Middle frontal gyrus (tissue), 1 donor: ENCODE results near the gene TCF21.
A peak's percentile ranks its signal among the peaks of the same experiment; 100 is the strongest.

Source experiments
- DNase-seq: peaks from one replicate; pipeline ENCODE4 v3.0.0-alpha.2; 2015; ENCODE audit warnings: low spot score; ENCODE audit errors: extremely low spot score

TCF21 gene

GRCh38 chr6:133889557-133890403, 867 bp downstream of the TCF21 start:
- DNase-seq = no peak

DNA sequence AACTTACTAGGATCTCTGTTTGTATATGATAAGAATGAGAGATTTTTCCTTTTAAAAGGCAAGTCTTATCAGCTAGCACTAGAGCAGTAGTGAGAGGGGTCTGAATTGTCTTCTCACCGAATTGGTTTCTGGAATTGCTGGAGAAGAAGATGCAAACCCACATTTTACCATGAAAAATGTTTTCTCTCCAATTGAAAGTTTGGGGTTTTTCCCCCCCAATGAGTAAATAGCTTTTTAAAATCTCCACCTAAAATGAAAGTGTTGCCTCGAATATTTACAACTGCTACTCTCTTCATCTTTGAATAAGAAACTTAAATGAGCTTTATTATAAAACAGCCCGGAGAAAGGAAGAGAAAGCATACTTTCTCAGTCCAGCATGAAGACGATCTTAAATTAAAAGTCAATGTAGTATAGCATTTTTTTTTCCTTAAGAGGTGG, 1.8 kb downstream of the TCF21 start:
- DNase-seq = no peak

- DNase-seq = no peak
Measured at GRCh38 chr6:133891149-133891926, 2.4 kb downstream of the TCF21 start.

DNA sequence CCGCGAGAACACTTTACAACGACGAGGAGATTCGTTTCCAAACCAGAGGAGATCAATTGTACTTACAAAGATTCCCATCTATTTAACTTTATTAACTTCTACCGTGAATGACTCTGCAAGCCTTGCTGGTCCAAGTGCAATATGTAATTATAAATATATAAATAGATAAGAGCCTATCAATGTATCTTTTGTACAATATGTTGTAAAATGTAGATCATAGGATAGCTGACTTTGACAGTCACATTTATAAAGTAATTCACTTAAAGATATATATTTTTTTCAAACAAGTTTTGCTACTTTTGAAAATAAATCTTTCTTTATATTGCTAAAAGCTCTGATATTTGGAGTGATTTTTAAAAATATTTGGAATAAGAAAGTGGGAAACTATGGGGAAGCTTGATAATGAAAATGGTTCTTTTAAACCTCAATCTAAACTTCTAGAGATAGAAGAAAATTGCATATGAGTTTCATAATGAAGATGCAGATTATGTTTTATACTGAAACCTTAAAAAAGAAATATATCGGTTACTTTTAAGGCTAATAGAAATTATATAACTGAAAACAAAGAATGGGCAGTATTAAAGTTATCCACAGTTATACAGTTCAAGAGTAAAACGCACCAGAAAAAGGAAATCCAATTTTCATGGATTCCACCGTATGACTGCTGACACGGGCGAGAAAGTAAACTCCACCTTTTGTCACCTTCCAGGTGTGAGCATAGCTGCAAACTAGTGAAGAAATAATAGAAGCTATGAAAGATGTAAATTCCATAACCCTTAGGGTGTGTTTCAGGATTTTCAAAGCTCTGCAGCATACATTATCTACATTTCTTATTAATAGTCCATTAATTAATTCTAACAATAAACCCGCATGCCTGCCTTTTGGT, 3.3 kb downstream of the TCF21 start:
- no peak for DNase-seq

- DNase-seq = no peak
Measured at GRCh38 chr6:133892813-133893691, 4.1 kb downstream of the TCF21 start.

DNA sequence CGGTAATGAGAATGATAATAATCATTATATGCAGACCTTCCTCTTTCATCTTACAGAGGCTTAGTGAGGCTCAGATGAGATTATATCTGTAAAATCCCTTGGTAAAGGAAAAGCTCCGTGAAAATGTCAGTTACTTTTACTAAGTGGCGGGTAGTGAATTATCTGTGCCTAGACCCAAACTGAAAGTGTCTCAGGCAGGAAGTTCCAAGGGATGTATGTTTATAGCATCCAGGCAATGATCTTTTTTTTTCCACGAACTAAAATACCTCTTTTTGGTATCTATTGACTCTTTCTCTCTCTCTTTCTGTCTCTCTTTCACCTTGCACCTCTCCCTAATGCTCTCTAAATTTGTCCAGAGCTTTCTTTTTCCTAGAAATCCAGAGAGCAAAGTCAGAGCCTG, 5.0 kb downstream of the TCF21 start:
- DNase-seq = no peak

DNA sequence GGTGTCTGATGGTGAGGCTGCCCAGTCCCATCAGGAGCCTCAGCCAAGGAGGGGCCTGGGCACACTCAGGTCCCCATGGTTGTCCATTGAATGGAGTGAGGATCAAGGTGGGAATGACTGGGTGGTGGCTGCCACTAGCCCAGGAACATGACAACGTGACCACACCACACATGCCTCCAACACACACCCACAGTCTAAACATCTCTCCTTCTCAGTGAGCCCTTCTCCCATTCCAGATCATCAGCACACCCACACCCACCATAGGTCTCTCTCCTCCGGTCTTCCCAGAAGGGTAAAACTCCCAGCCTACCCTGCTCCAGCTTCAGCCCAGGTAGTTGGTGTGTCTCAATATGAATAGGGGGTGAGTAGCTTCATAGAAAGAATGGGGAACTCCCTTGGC, 5.5 kb downstream of the TCF21 start:
- no peak for DNase-seq

- no peak for DNase-seq
Measured at GRCh38 chr6:133894795-133895358, 6.0 kb downstream of the TCF21 start.

DNA sequence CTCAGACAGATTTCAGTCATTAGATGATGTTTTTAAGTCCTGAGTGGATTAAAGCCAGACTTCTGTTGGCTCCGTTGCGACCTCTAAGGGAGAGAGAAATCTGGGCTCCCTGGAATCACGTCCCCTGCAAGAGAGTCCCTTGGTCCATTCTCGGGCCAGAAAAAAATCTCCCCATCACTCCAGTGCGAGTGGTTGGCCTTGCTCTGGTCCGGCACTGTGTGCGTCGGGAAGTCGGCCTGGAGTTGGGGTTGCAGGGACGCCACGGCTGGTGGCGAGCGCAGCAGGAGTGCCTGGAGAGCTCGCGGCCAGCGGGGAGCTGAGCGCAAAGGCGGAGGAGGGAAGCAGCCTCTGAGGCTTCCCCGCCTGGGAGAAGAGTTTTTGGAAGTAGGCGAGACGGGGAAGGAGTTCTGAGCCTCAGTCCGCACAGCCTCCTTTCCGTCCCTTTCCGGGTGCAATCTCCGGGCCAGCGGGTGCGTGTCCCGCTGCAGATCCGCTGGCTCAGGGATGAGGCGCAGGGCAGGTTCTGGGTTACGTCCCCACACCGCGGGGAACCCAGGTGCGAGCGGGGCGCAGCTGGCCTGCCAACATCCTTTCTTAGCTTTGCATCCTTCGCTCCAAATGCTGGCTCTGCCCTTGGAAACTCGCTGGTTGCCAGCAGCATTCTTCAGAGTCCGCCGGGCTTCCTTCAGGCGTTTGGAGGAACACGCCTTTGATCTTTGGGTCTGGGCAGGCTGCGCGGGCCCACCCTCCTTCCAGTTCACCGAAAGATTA, 6.8 kb downstream of the TCF21 start:
- no peak for DNase-seq

GRCh38 chr6:133896344-133896721, 7.4 kb downstream of the TCF21 start:
- no peak for DNase-seq

DNA sequence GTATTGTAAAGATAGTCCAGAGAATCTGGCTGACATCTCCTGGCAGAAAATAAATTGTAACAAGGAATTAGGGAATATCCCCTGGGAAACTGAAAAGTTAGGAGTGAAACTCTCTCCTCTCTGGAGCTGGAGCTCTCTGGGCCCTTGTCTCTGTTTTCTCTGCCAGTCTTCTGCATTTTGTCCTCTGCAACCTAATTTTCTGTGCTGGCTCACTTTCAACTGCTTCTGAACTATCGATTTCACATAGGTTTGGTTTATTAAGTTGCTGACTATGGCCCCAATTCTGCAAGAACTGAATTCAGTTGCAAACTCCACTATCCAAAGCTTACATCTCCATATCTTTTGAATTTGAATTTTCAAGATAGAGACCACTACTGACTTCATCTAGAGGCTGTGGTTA, 9.3 kb downstream of the TCF21 start:
- no peak for DNase-seq

DNA sequence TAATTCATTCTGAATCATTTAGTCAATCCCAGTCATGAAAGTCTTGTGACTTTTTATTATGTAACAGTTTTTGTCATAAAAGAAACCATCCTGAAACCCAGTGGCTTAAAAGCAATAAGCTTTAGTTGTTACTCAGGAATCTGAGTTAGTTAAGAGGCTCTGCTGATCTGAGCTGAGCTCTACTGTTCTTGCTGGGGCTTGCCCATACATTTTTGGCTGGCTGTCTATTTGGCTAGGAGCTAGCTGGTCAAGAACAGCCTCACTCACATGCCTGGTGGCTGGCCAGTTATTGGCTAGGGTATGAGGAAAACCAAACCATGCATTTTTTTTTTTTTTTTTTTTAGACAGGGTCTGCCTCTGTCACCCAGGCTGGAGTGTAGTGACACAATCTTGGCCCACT, 10.6 kb downstream of the TCF21 start:
- no peak for DNase-seq

DNA sequence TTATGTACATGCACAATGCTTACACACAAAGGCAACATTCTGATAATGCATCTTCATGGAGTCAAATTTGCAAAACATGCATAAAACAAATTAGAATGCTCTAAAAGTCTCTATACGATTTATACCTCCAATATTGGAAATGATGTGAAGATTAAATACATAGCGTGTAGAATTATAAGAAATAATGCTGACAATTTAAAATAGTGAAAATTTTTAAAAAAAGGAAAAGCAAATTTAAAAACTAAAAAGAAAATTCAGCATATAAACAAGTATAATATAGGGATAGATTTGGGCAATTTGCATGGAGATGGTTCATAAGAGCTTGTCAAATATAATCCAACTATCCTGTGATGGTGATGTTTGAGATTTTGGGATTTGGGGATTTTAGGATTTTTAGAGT, 14.9 kb downstream of the TCF21 start:
- no peak for DNase-seq

GRCh38 chr6:133906050-133906449, 17.1 kb downstream of the TCF21 start:
- no peak for DNase-seq

- DNase-seq = peak; percentile 79
Measured at GRCh38 chr6:133916650-133917151, 27.8 kb downstream of the TCF21 start.

GRCh38 chr6:133917781-133918180, 28.9 kb downstream of the TCF21 start:
- no peak for DNase-seq

DNA sequence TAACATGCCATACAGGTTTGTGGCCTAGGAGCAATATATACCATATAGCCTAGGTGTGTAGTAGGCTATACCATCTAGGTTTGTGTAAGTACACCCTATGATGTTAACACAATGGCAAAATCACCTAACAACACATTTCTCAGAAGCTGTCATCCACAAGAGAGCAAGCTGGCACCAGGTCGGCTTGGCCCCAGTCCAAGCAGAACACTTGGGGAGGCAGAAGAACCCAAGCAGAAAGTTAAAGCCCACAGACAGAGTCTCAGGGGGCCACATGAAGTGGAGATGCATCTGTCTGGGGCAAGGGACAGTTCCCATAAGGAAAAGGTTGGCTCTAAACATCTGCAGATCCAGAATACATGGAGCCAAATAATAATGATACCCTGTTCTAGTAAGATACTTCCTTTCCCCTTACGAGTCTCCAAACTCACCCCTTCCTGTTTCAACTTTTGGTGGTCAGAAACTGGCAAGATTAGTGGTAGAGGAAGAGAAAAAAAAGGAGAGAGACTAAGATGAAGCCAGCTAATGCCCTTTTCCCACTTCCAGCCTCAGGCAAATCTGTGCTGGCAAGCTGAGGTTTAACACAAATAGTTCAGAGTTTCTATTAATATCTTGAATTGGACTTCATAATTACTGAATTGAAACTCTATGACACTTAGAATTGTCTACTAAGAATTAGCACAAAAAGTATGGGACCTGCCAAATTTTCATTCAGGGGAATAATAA, 29.5 kb downstream of the TCF21 start:
- no peak for DNase-seq

- DNase-seq = no peak
Measured at GRCh38 chr6:133919362-133919761, 30.4 kb downstream of the TCF21 start.
